Neural cell (in vitro differentiated cells): ENCODE measurements around the gene NCAM1.

ENCODE experiments used
- CTCF ChIP-seq: fragments of 450-650 bp; IDR thresholded peaks from 2 replicates; pipeline ENCODE4 v1.5.1; 2014; ENCODE audit warnings: antibody characterized with exemption, mild to moderate bottlenecking, moderate library complexity; ENCODE audit not compliant: poor library complexity, severe bottlenecking
- EP300 ChIP-seq: fragments of 450-650 bp; conservative IDR thresholded peaks from 2 replicates; pipeline ENCODE4 v1.6.1; 2014; ENCODE audit warnings: antibody characterized with exemption, mild to moderate bottlenecking, moderate library complexity; ENCODE audit not compliant: poor library complexity, severe bottlenecking
- EZH2 ChIP-seq: fragments of 200-600, 300-800 bp; shearing (Covaris generic), sonication (generic); IDR thresholded peaks from 2 replicates; pipeline ENCODE4 v1.6.1; 2014; ENCODE audit warnings: antibody characterized with exemption, low read length, borderline replicate concordance, mild to moderate bottlenecking; ENCODE audit not compliant: insufficient read depth, poor library complexity, severe bottlenecking
- MXI1 ChIP-seq: fragments of 450-650 bp; conservative IDR thresholded peaks from 2 replicates; pipeline ENCODE4 v1.6.1; 2014; ENCODE audit warnings: antibody characterized with exemption, mild to moderate bottlenecking; ENCODE audit not compliant: poor library complexity, severe bottlenecking
- POLR2AphosphoS5 ChIP-seq: IDR thresholded peaks from 2 replicates; pipeline ENCODE4 v1.6.1; 2012
- RAD21 ChIP-seq: fragments of 450-650 bp; conservative IDR thresholded peaks from 2 replicates; pipeline ENCODE4 v1.6.1; 2014; ENCODE audit warnings: antibody characterized with exemption, mild to moderate bottlenecking, moderate library complexity
- REST ChIP-seq: IDR thresholded peaks from 2 replicates; pipeline ENCODE4 v1.6.1; 2012; ENCODE audit warnings: borderline replicate concordance
- SMC3 ChIP-seq: fragments of 450-650 bp; conservative IDR thresholded peaks from 2 replicates; pipeline ENCODE4 v1.6.1; 2014; ENCODE audit warnings: antibody characterized with exemption, mild to moderate bottlenecking, moderate library complexity; ENCODE audit not compliant: poor library complexity
- TAF1 ChIP-seq: IDR thresholded peaks from 2 replicates; pipeline ENCODE4 v1.6.1; 2012; ENCODE audit warnings: low read depth

GRCh38 chr11:113026778-113027177 is 65.6 kb downstream of the NCAM1 start:
- TF ChIP-seq POLR2AphosphoS5, result no peak
- no peak for TF ChIP-seq CTCF
- TF ChIP-seq EZH2, result no peak
- no peak for TF ChIP-seq TAF1
- TF ChIP-seq REST, result no peak
- TF ChIP-seq EP300, result no peak
- no peak for TF ChIP-seq SMC3
- no peak for TF ChIP-seq RAD21
- TF ChIP-seq MXI1, result no peak
